HCT116 (cell line): ENCODE results near the gene YPEL3.
A peak's percentile ranks its signal among the peaks of the same experiment; 100 is the strongest.

Experiments used
- EZH2 ChIP-seq: fragments of 200-600 bp; sonication (generic); IDR thresholded peaks from 2 replicates; pipeline ENCODE4 v1.6.1; 2017; ENCODE audit warnings: antibody characterized with exemption, mixed run types
- POLR2A ChIP-seq: IDR thresholded peaks from 2 replicates; pipeline ENCODE4 v1.7.0; 2011; ENCODE audit warnings: borderline replicate concordance; ENCODE audit not compliant: insufficient read depth, insufficient read length; ENCODE audit errors: extremely low read depth
- POLR2AphosphoS5 ChIP-seq: IDR thresholded peaks from 2 replicates; pipeline ENCODE4 v1.6.1; 2011; ENCODE audit warnings: mild to moderate bottlenecking, low read depth, low read length, moderate library complexity
- RAD21 ChIP-seq: IDR thresholded peaks from 2 replicates; pipeline ENCODE4 v1.6.1; 2012; ENCODE audit warnings: low read depth, mild to moderate bottlenecking
- ZNF274 ChIP-seq: fragments of 200-500 bp; sonication (Bioruptor generic); IDR thresholded peaks from 2 replicates; pipeline ENCODE4 v1.6.1; 2014; ENCODE audit warnings: mild to moderate bottlenecking, low read depth, low read length, inconsistent platforms
- TF ChIP-seq, protein P1 (sequence below), 3 experiments: fragments of 200-600 bp in 1 of 3; sonication (generic) in 1 of 3; IDR thresholded peaks in 2 of 3; conservative IDR thresholded peaks in 1 of 3; 2 replicates each; pipeline ENCODE4 v1.5.1; 2012 to 2017; ENCODE audit warnings: low read depth in 2 of 3, low read length in 2 of 3, antibody characterized with exemption in 1 of 3, borderline replicate concordance in 1 of 3, control low read depth in 1 of 3, mild to moderate bottlenecking in 1 of 3, mixed read lengths in 1 of 3, mixed run types in 1 of 3, moderate library complexity in 1 of 3; ENCODE audit not compliant: insufficient read depth in 1 of 3

DNA sequence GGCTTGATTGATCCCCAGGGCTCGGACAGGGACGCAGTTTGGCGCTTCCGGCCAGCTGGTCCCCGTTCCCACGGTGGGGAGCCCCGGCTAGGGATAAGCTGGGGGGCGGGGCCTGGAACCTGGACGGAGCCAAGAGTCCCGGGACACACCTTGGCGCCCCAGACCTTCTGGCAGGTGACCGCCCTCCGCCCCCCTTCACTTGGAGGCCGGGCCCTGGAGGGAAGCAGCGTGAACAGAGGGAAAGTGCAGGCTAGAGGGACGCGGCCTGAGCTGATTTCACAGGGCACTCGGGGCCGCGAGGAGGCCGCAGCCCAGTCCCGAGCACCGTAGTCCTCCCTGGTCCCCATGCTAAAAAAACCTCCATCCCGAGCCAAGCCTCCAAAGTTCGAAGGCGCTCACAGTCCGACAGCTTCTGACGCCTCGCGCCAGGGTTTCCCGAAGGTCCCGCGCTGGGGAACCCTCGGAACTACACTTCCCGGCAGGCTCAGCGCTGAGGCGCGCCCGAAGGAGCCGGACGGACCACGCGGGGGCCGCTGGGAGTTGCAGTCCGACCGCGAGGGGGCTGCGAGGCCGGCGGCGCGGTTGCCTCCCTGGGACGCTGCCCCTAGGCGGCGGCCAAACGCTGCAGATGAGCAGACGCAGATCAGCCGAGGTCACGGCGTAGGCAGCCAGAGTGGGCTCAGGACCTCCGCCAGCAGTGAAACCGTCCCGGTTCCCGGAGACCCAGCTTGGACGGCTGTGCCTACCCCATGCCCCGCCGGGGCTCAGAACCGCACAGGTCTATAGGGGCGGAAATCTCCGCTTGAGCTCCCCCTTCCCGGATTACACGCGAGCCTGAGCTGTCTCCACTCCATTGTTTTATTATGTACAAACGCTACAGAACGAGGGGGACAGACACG is 4.3 kb downstream of the YPEL3 start, which contains the start of gene TBX6:
- peak; percentile 4 for TF ChIP-seq POLR2A
- TF ChIP-seq, protein P1, sequence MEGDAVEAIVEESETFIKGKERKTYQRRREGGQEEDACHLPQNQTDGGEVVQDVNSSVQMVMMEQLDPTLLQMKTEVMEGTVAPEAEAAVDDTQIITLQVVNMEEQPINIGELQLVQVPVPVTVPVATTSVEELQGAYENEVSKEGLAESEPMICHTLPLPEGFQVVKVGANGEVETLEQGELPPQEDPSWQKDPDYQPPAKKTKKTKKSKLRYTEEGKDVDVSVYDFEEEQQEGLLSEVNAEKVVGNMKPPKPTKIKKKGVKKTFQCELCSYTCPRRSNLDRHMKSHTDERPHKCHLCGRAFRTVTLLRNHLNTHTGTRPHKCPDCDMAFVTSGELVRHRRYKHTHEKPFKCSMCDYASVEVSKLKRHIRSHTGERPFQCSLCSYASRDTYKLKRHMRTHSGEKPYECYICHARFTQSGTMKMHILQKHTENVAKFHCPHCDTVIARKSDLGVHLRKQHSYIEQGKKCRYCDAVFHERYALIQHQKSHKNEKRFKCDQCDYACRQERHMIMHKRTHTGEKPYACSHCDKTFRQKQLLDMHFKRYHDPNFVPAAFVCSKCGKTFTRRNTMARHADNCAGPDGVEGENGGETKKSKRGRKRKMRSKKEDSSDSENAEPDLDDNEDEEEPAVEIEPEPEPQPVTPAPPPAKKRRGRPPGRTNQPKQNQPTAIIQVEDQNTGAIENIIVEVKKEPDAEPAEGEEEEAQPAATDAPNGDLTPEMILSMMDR (IDR thresholded peaks at IDR 0.05 in 2 of 3, conservative IDR thresholded peaks at IDR 0.05 in 1 of 3; ENCODE audit: borderline replicate concordance in 1 of 3, insufficient read depth in 1 of 3, low read depth in 2 of 3, low read length in 2 of 3) = peak; percentile 44 to 76 (median 63); a peak in 5 of 6 replicates
- TF ChIP-seq RAD21 = peak; percentile 86
- no peak for TF ChIP-seq ZNF274
- TF ChIP-seq POLR2AphosphoS5 = peak; percentile 49; the same call in 1 of the 2 replicates
- no peak for TF ChIP-seq EZH2
